Posterior cingulate gyrus (tissue), 11 donors: ENCODE data around the gene TRIM43.
"Not testable (repeated sequence)": the region's sequence is repeated elsewhere in the genome, so short reads cannot be mapped to it uniquely, and the experiment has no call there.

Experiments used
- DNase-seq, 10 donors: peaks; one replicate each; pipeline versions ENCODE4 v3.0.0 to v3.0.0-alpha.2; 2020 to 2021; ENCODE audit warnings: mixed read lengths in 3 of 10
- intact Hi-C: fragments of 100-400 bp; cut with DNase I; formaldehyde crosslinking; loops from one replicate; pipeline ENCODE4 v1.15.1; 2023

TRIM43 gene

GRCh38 chr2:95640515-95641288 is 48.9 kb downstream of the TRIM43 start:
- intact Hi-C loops, DNase-seq: not testable (repeated sequence)

DNA sequence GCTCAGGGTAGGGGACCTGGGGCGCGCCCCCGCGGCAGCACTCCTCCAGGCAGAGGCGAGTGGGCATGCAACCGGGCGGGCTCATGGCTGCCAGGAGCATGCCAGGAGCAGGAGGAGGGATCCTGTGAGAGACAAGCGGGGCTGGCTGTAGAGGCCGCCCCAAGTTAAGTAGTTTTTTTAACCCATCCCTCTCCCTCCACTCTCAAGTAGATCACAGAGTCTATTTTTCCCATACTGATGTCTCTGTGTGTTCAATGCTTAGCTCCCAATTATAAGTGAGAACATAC is 49.4 kb downstream of the TRIM43 start:
- intact Hi-C loops, result not testable (repeated sequence)

GRCh38 chr2:95641787-95642186 is 50.0 kb downstream of the TRIM43 start:
- peak in 1 of 10 donors; percentile 9 for DNase-seq
- intact Hi-C loops, result not testable (repeated sequence)

More for the DNA sequence above, 49.4 kb downstream of the TRIM43 start:
- not testable (repeated sequence) for DNase-seq

- DNase-seq, intact Hi-C loops: not testable (repeated sequence)
These were observed 50.6 kb downstream of the TRIM43 start for GRCh38 chr2:95642360-95642759.

- DNase-seq, intact Hi-C loops: not testable (repeated sequence)
These were observed 51.1 kb downstream of the TRIM43 start for GRCh38 chr2:95642951-95643350.

GRCh38 chr2:95645312-95645711 is 53.5 kb downstream of the TRIM43 start:
- intact Hi-C loops, DNase-seq: not testable (repeated sequence)

GRCh38 chr2:95646274-95646994 is 54.6 kb downstream of the TRIM43 start:
- intact Hi-C loops, DNase-seq: not testable (repeated sequence)

DNA sequence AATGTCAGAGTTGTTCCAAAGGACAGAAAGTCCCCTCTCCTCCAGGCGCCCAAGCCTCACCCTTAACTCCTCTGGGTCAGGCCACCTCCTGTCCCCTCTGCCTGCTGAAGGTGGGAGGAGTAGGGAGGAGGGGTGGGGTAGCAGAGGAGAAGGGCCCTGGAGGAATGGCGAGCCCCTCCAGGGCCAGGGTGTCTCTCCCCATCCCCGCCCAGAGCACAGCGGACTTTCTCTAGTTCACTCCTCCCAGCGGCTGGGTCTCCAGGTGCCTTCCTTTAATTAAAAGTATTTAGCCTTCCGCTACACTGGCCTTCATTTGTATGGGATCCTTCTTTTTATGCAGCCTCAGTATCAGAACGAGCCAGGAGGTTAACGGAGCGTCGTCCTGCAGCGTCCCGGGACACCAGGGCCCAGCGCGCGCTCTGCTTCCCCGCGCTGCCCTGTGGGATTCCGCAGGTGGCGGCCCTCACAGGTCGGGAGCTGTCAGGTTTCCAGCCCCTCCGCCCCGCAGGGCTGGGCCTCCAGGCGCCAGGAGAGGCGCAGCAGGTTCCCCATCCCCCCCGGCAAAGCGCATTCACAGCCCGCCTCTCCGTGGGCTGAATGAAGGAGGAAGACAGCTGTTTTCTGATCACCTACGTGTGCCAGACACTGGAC is 57.2 kb downstream of the TRIM43 start:
- intact Hi-C loops, result not testable (repeated sequence)
- peak in 1 of 10 donors; percentile 37 for DNase-seq
